ENCODE data around the gene STX18.
A peak's percentile ranks its signal among the peaks of the same experiment; 100 is the strongest.

STX18 gene

GRCh38 chr4:4535590-4535989, 6.3 kb downstream of the STX18 start:
- TF ChIP-seq POLR2A (IDR thresholded peaks at IDR 0.05; ENCODE audit: low read depth, low read length) (no peak), POLR2AphosphoS5 (IDR thresholded peaks at IDR 0.05; ENCODE audit: low read depth, low read length) (no peak), SPI1 (IDR thresholded peaks at IDR 0.05; ENCODE audit: low read depth, low read length) (no peak), PAX5 (IDR thresholded peaks at IDR 0.05; ENCODE audit: insufficient read depth, low read length, severe bottlenecking) (no peak)
- FAIRE-seq, result no peak
- DNase-seq (ENCODE audit: insufficient read length, low spot score), result no peak

DNA sequence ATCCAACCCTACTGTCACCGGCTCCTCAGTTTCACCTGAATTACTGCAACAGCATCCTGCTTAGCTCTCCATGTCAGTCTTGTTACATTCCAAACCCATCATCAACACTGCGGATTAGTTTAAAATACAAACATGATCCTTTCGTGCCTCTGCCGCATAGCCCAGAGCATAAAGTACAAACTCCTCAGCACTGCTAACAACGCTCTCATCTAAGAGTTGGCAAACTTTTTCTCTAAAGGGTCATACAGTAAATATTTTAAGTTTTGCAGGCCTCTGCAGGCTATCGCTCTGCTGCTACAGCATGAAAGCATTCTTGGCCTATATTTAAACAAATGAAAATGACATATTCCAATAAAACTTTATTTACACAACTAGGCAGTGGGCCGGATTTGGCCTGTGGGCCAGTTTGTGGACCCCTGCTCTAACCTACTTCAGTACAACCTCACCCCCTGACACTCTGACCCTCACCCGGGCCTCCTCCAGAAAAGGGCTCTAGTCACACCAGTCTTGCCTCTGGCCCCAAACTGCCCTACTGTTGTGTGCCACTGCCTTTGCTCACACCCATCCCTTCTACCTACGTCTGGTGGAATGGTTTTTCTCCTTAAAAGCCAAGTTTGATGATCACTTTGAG, 7.2 kb downstream of the STX18 start:
- DNase-seq (ENCODE audit: insufficient read length, low spot score), result no peak
- TF ChIP-seq TAF1 (IDR thresholded peaks at IDR 0.05; ENCODE audit: low read depth, low read length) (no peak), POU2F2 (IDR thresholded peaks at IDR 0.05; ENCODE audit: low read depth, low read length) (no peak), POLR2AphosphoS5 (IDR thresholded peaks at IDR 0.05; ENCODE audit: low read depth, low read length) (no peak), PAX5 (IDR thresholded peaks at IDR 0.05; ENCODE audit: insufficient read depth, low read length, severe bottlenecking) (no peak), POLR2A (IDR thresholded peaks at IDR 0.05; ENCODE audit: low read depth, low read length) (no peak), SPI1 (IDR thresholded peaks at IDR 0.05; ENCODE audit: low read depth, low read length) (no peak)
- FAIRE-seq, result no peak

DNA sequence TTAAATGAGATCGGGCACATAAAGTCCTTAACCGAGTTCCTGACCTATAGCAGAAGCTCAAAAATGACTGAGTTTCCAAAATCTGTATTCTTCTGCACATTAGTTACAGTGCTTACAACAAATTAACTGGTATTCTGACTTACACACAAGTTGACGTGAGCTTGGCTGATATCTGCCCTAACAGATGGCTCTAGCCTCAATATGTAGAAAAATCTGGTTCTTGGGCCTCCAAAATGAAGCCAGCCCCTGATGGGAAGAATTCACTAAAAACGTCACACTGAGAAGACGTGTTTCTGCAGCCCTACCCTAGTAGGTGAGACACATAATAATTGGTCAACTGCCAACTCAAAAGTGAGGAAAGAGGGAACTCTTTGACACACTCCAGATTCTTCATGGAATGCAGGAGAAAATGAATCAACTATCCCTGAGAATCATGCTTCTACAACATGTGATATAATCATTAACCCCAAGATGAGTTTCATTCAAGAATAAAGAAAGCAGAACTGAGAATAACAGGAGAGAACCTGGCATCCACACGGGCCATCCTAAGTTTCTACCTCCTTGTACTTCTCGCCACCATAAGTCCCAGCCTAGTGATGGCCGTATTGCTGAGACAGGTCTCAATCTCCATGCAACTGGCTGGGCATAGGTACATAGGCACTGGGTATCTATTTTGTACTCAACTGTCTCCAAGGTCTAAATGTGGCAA, 8.2 kb downstream of the STX18 start:
- DNase-seq (ENCODE audit: insufficient read length, low spot score) (no peak), FAIRE-seq (peak; percentile 52)
- TF ChIP-seq POU2F2 (IDR thresholded peaks at IDR 0.05; ENCODE audit: low read depth, low read length) (no peak), SPI1 (IDR thresholded peaks at IDR 0.05; ENCODE audit: low read depth, low read length) (peak; percentile 83)

DNA sequence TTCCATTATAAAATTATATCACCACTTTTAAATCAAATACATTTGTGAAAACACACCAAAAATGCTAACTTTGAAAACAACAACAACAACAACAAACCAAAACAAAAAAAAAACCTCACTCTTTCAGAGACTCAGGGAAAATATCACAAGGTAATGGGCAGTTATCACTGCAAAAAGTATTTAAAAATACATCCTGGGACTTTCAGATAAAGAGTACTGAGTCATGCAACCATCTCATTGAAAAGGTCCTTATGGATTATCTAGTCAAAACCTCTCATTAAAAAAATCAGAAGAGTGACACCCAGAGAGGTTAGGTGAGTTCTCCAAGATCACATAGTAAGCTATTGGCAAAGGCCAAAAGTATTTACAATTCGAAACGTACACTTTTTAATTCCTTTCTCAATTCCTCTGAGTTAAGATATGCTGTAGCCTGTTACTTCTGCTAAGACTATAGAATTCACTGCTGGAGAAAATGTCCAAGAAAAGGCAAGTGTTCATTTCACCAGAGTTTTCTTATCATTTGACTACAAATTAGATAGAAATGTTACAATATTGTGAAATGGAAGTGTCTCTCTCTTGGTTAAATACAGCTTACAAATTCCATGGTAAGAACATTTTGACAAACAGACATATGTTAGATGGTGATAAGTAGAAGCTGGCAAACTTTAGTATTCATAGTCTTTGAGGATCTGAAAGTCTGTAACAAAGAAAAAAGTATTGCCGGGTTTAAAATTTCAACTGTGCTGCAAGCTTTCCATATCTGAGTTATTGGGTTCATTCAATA, 9.3 kb downstream of the STX18 start:
- DNase-seq (ENCODE audit: insufficient read length, low spot score) (no peak), FAIRE-seq (no peak)
- TF ChIP-seq SPI1 (IDR thresholded peaks at IDR 0.05; ENCODE audit: low read depth, low read length), result no peak
- no peak for TF ChIP-seq PAX5 (IDR thresholded peaks at IDR 0.05; ENCODE audit: insufficient read depth, low read length, severe bottlenecking)
- no peak for TF ChIP-seq POLR2A (IDR thresholded peaks at IDR 0.05; ENCODE audit: low read depth, low read length)
- TF ChIP-seq TAF1 (IDR thresholded peaks at IDR 0.05; ENCODE audit: low read depth, low read length), result no peak
- TF ChIP-seq POLR2AphosphoS5 (IDR thresholded peaks at IDR 0.05; ENCODE audit: low read depth, low read length), result no peak

DNA sequence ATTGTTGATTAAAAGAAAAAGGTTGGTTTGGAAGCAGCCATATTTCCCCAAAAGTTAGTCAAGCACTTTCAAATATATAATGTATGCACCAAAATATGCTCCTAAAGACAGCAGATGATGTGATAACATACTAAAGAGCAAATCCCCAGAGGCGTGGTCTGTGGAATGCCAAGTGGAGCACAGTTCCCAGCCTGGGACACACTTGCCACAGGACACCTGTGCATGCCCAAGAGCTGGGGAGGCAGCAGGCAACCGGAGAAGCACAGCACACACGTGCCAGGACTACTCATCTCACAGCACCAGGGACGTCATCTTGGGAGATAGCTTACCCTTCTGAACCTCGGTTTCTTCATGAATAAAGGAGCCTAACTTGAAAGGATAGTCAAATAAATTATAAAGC, 12.5 kb downstream of the STX18 start:
- TF ChIP-seq SPI1 (IDR thresholded peaks at IDR 0.05; ENCODE audit: low read depth, low read length) (no peak), TAF1 (IDR thresholded peaks at IDR 0.05; ENCODE audit: low read depth, low read length) (no peak), POLR2A (IDR thresholded peaks at IDR 0.05; ENCODE audit: low read depth, low read length) (no peak), PAX5 (IDR thresholded peaks at IDR 0.05; ENCODE audit: insufficient read depth, low read length, severe bottlenecking) (no peak), POU2F2 (IDR thresholded peaks at IDR 0.05; ENCODE audit: low read depth, low read length) (no peak), POLR2AphosphoS5 (IDR thresholded peaks at IDR 0.05; ENCODE audit: low read depth, low read length) (no peak)
- FAIRE-seq (no peak), DNase-seq (ENCODE audit: insufficient read length, low spot score) (no peak)

- TF ChIP-seq POLR2AphosphoS5 (IDR thresholded peaks at IDR 0.05; ENCODE audit: low read depth, low read length) (no peak), POU2F2 (IDR thresholded peaks at IDR 0.05; ENCODE audit: low read depth, low read length) (no peak), PAX5 (IDR thresholded peaks at IDR 0.05; ENCODE audit: insufficient read depth, low read length, severe bottlenecking) (no peak)
- no peak for DNase-seq (ENCODE audit: insufficient read length, low spot score)
- no peak for FAIRE-seq
These were observed 15.4 kb downstream of the STX18 start for GRCh38 chr4:4526401-4526800.

- FAIRE-seq (peak; percentile 97), DNase-seq (ENCODE audit: insufficient read length, low spot score) (peak; percentile 35)
- TF ChIP-seq SPI1 (IDR thresholded peaks at IDR 0.05; ENCODE audit: low read depth, low read length), result 0 out of 2 replicates have a peak, but pooled peaks have one; percentile 22
- no peak for TF ChIP-seq POLR2A (IDR thresholded peaks at IDR 0.05; ENCODE audit: low read depth, low read length)
- peak; percentile 76 for TF ChIP-seq PAX5 (IDR thresholded peaks at IDR 0.05; ENCODE audit: insufficient read depth, low read length, severe bottlenecking)
These were observed 17.5 kb downstream of the STX18 start for GRCh38 chr4:4524364-4524763.

DNA sequence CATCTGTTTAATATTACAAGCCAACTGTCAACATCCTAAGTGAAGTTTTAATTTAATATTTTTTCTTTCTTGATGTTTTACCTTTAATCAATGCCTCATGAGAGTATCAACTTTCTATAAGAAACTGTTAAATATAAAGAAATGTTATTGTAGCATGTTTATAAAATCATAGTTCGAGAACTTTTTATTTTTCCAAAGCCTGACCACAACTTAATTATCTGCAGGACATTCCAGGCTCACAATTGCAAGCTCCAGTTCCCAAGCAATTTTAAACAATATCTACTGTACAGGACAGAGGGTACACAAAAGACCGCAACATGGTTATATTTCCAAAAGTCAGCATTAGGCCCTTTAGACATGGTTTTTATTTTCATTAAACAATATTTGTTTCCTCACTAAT, 20.1 kb downstream of the STX18 start:
- TF ChIP-seq TAF1 (IDR thresholded peaks at IDR 0.05; ENCODE audit: low read depth, low read length) (no peak), POU2F2 (IDR thresholded peaks at IDR 0.05; ENCODE audit: low read depth, low read length) (no peak), SPI1 (IDR thresholded peaks at IDR 0.05; ENCODE audit: low read depth, low read length) (no peak), POLR2A (IDR thresholded peaks at IDR 0.05; ENCODE audit: low read depth, low read length) (no peak), POLR2AphosphoS5 (IDR thresholded peaks at IDR 0.05; ENCODE audit: low read depth, low read length) (no peak), PAX5 (IDR thresholded peaks at IDR 0.05; ENCODE audit: insufficient read depth, low read length, severe bottlenecking) (no peak)
- no peak for DNase-seq (ENCODE audit: insufficient read length, low spot score)
- FAIRE-seq, result no peak

GRCh38 chr4:4521136-4521535, 20.7 kb downstream of the STX18 start:
- DNase-seq (ENCODE audit: insufficient read length, low spot score), result no peak

More at GRCh38 chr4:4521136-4521535, 20.7 kb downstream of the STX18 start:
- no peak for FAIRE-seq
- TF ChIP-seq SPI1 (IDR thresholded peaks at IDR 0.05; ENCODE audit: low read depth, low read length) (no peak), PAX5 (IDR thresholded peaks at IDR 0.05; ENCODE audit: insufficient read depth, low read length, severe bottlenecking) (no peak), TAF1 (IDR thresholded peaks at IDR 0.05; ENCODE audit: low read depth, low read length) (no peak), POLR2A (IDR thresholded peaks at IDR 0.05; ENCODE audit: low read depth, low read length) (no peak), POLR2AphosphoS5 (IDR thresholded peaks at IDR 0.05; ENCODE audit: low read depth, low read length) (no peak), POU2F2 (IDR thresholded peaks at IDR 0.05; ENCODE audit: low read depth, low read length) (no peak)
